Measurements from ENCODE around the gene ZNFX1. TPM values are rescaled to one million over a fixed set of nuclear protein-coding genes. Genes with fewer than 3 reads are reported as not detected.

ZNFX1 gene
- total and polyA plus RNA-seq, 9 of the 15 experiments (the other 6 are each of a cell fraction or from before 2014, with no cell fraction given) = 3.8 to 13.8 (median 10.3) TPM

GRCh38 chr20:49215232-49215631, 62.6 kb downstream of the ZNFX1 start:
- no TSS peak for BruUV-seq (replicated peaks)
- peaks cover 8 to 9% of the 10 kb centered on the region in 2 experiments; a peak in 4 of 5 replicates for H3K4me1 ChIP-seq (replicated peaks in 1 of 2; ENCODE audit: control insufficient read depth in 2 of 2, insufficient read depth in 2 of 2, low read length in 2 of 2)
- no peaks in the 10 kb centered on the region for H3K36me3 ChIP-seq (ENCODE audit: control insufficient read depth, insufficient read depth, low read length)
- no peak for TF ChIP-seq OTX1 (CRISPR knock-in tag; IDR thresholded peaks at IDR 0.05)
- TF ChIP-seq RBM25 (IDR thresholded peaks at IDR 0.05; ENCODE audit: low read depth, low read length, severe bottlenecking) = peak; percentile 73
- no peak for TF ChIP-seq USF1 (CRISPR knock-in tag; IDR thresholded peaks at IDR 0.05)
- peak; percentile 59; the same call in 1 of the 2 replicates for TF ChIP-seq BCOR (IDR thresholded peaks at IDR 0.05)
- intact Hi-C loops (cut with micrococcal nuclease) (loop anchor here (5.0 kb wide), 1 partner anchor 33 kb away; no protein-coding TSS in a partner anchor), in situ Hi-C loops (cut with MboI) (loop anchor here (5.0 kb wide), 1 partner anchor 83 kb away; no protein-coding TSS in a partner anchor)
- ATAC-seq (no peak), DNase-seq (ENCODE audit: extremely low read depth in 1 of 4, low spot score in 3 of 4) (no peak), FAIRE-seq (no peak)
- H3K9me3 ChIP-seq (replicated peaks; ENCODE audit: control insufficient read depth, insufficient read depth, low read depth, low read length) = peaks cover 2% of the 10 kb centered on the region; the same call in 1 of the 2 replicates
- 20% methylated on average over 3 of the region's 3 CpGs for WGBS (ENCODE audit: insufficient coverage, low coverage, missing lambda C conversion rate)
- no peak overlapping the region for H3K4me2 ChIP-seq (ENCODE audit: insufficient read depth, low read length)
- H2AFZ ChIP-seq (ENCODE audit: low read depth, low read length) = no peak overlapping the region
- H3K27ac ChIP-seq (ENCODE audit: extremely low read depth, low read depth, low read length) = no peak overlapping the region
- H3K9ac ChIP-seq (ENCODE audit: insufficient read depth in 1 of 2, low read depth in 2 of 2, low read length in 2 of 2) = no peak overlapping the region
- peaks cover 10% of the 10 kb centered on the region for H3K79me2 ChIP-seq (ENCODE audit: control insufficient read depth, insufficient read depth, low read length)
- H4K20me1 ChIP-seq (replicated peaks; ENCODE audit: control insufficient read depth, insufficient read depth, low read length) = no peaks in the 10 kb centered on the region
- CTCF ChIA-PET (ENCODE audit: low intra/inter-chr PET ratio) = no interaction called here
- no peak overlapping the region for H3K4me3 ChIP-seq
- H3K9me1 ChIP-seq (ENCODE audit: control insufficient read depth, insufficient read depth, low read length) = no peaks in the 10 kb centered on the region
- H3K27me3 ChIP-seq (ENCODE audit: control insufficient read depth in 2 of 2, insufficient read depth in 2 of 2, low read length in 2 of 2) = no peaks in the 10 kb centered on the region
- POLR2A ChIA-PET = no interaction called here

- Histone ChIP-seq H2AFZ (ENCODE audit: low read depth, low read length) (no peak overlapping the region), H3K36me3 (ENCODE audit: control insufficient read depth, insufficient read depth, low read length) (no peaks in the 10 kb centered on the region), H3K4me3 (no peak overlapping the region), H3K27ac (ENCODE audit: extremely low read depth, low read depth, low read length) (no peak overlapping the region), H3K9me3 (replicated peaks; ENCODE audit: control insufficient read depth, insufficient read depth, low read depth, low read length) (peaks cover 3% of the 10 kb centered on the region), H3K9me1 (ENCODE audit: control insufficient read depth, insufficient read depth, low read length) (no peaks in the 10 kb centered on the region), H4K20me1 (replicated peaks; ENCODE audit: control insufficient read depth, insufficient read depth, low read length) (no peaks in the 10 kb centered on the region), H3K27me3 (ENCODE audit: control insufficient read depth in 2 of 2, insufficient read depth in 2 of 2, low read length in 2 of 2) (no peaks in the 10 kb centered on the region), H3K4me1 (replicated peaks in 1 of 2; ENCODE audit: control insufficient read depth in 2 of 2, insufficient read depth in 2 of 2, low read length in 2 of 2) (peaks cover 8% of the 10 kb centered on the region in 2 experiments; a peak in 4 of 5 replicates), H3K4me2 (ENCODE audit: insufficient read depth, low read length) (no peak overlapping the region), H3K9ac (ENCODE audit: insufficient read depth in 1 of 2, low read depth in 2 of 2, low read length in 2 of 2) (no peak overlapping the region), H3K79me2 (ENCODE audit: control insufficient read depth, insufficient read depth, low read length) (peaks cover 4% of the 10 kb centered on the region)
- DNase-seq (ENCODE audit: extremely low read depth in 1 of 4, low spot score in 3 of 4) (no peak), FAIRE-seq (no peak), ATAC-seq (no peak)
- ChIA-PET POLR2A (interaction anchor here (0.7 kb wide), 1 partner anchor 557 kb away, joined by 3 read pairs; no protein-coding TSS in a partner anchor), CTCF (ENCODE audit: low intra/inter-chr PET ratio) (no interaction called here)
- no TSS peak for BruUV-seq (replicated peaks)
- intact Hi-C loops (cut with micrococcal nuclease) = no loop called here
- in situ Hi-C loops (cut with MboI) = no loop called here
- no peak for TF ChIP-seq DIDO1 (tag; IDR thresholded peaks at IDR 0.05; ENCODE audit: low read depth)
- TF ChIP-seq CBX3 (IDR thresholded peaks at IDR 0.05; ENCODE audit: borderline replicate concordance in 1 of 2, low read length in 2 of 2) = no peak
- TF ChIP-seq MAFG (tag; conservative IDR thresholded peaks at IDR 0.05) = no peak
- no peak for TF ChIP-seq ZNF707 (CRISPR knock-in tag; conservative IDR thresholded peaks at IDR 0.05)
- TF ChIP-seq NONO (IDR thresholded peaks at IDR 0.05; ENCODE audit: low read depth in 2 of 2, low read length in 1 of 2) = no peak
- no peak for TF ChIP-seq MAFK (IDR thresholded peaks at IDR 0.05; ENCODE audit: low read length)
- TF ChIP-seq ZNF57 (CRISPR knock-in tag; IDR thresholded peaks at IDR 0.05) = no peak
- no peak for TF ChIP-seq KLF10 (CRISPR knock-in tag; IDR thresholded peaks at IDR 0.05)
- no peak for TF ChIP-seq TBL1XR1 (IDR thresholded peaks at IDR 0.05; ENCODE audit: low read length in 2 of 2)
- TF ChIP-seq U2AF1 (optimal IDR thresholded peaks at IDR 0.05; ENCODE audit: low read depth, low read length) = no peak
- TF ChIP-seq GABPB2 (CRISPR knock-in tag; conservative IDR thresholded peaks at IDR 0.05) = no peak
- no peak for TF ChIP-seq PTRF (tag; IDR thresholded peaks at IDR 0.05)
- TF ChIP-seq CBX5 (IDR thresholded peaks at IDR 0.05; ENCODE audit: borderline replicate concordance, low read depth) = no peak
- no peak for TF ChIP-seq ZNF274 (IDR thresholded peaks at IDR 0.05; ENCODE audit: borderline replicate concordance, low read depth, low read length)
- no peak for TF ChIP-seq TAF15 (IDR thresholded peaks at IDR 0.05; ENCODE audit: low read depth, low read length)
These were observed 63.3 kb downstream of the ZNFX1 start for GRCh38 chr20:49214571-49214970.
